Spleen (tissue), 7 donors: Measurements from ENCODE around the gene UPF2.

Source experiments
- POLR2A ChIP-seq, 3 donors: fragments of 450-650 bp; IDR thresholded peaks; one replicate each; pipeline ENCODE4 v1.5.1; 2017; ENCODE audit warnings: antibody characterized with exemption in 3 of 3, mild to moderate bottlenecking in 1 of 3
- POLR2AphosphoS5 ChIP-seq, 3 donors: sonication (generic); formaldehyde crosslinking; IDR thresholded peaks; one replicate each; pipeline ENCODE4 v1.5.1; 2017; ENCODE audit warnings: antibody characterized with exemption in 3 of 3
- TF ChIP-seq, protein P1 (sequence below), 11 experiments: fragments of 200-600 bp in 7 of 11; fragments of 450-650 bp in 4 of 11; sonication (generic) in 4 of 11; IDR thresholded peaks in 8 of 11; conservative IDR thresholded peaks in 3 of 11; 1 replicate in 7 of 11; 2 replicates in 4 of 11; pipeline versions ENCODE4 v1.4.0 to v1.8.0; 2016 to 2021; ENCODE audit warnings: antibody characterized with exemption in 11 of 11, inconsistent platforms in 4 of 11, mild to moderate bottlenecking in 1 of 11
- donor health status: DM: no; HTN: no; CAD: no; lungs with moderate emphysema.
- donor health status: DM: no; HTN: no; CAD: no.
- donor health status: DM: no; HTN: no; CAD: no.

DNA sequence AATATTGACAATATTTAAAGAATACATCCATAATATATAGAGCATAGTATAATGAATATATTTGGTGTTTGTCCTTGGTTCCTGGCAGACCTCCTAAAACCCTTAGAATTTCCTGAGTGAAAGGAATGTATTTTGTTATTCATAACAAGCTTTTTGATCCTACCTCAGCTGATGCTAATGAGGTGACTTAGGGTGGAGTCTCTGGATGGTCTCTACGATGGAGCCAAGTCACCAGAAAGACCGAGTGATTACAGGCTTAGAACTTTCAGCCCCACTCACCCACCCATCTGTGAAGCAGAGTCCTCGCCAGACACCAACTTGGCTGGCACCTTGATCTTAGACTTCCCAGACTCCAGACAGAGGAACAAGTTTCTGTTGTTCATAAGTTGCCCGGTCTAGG lies 35.9 kb downstream of the UPF2 start:
- TF ChIP-seq, protein P1, sequence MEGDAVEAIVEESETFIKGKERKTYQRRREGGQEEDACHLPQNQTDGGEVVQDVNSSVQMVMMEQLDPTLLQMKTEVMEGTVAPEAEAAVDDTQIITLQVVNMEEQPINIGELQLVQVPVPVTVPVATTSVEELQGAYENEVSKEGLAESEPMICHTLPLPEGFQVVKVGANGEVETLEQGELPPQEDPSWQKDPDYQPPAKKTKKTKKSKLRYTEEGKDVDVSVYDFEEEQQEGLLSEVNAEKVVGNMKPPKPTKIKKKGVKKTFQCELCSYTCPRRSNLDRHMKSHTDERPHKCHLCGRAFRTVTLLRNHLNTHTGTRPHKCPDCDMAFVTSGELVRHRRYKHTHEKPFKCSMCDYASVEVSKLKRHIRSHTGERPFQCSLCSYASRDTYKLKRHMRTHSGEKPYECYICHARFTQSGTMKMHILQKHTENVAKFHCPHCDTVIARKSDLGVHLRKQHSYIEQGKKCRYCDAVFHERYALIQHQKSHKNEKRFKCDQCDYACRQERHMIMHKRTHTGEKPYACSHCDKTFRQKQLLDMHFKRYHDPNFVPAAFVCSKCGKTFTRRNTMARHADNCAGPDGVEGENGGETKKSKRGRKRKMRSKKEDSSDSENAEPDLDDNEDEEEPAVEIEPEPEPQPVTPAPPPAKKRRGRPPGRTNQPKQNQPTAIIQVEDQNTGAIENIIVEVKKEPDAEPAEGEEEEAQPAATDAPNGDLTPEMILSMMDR (IDR thresholded peaks at IDR 0.05 in 8 of 11, conservative IDR thresholded peaks at IDR 0.05 in 3 of 11) = no peak
- no peak for TF ChIP-seq POLR2A (IDR thresholded peaks at IDR 0.05)
- no peak for TF ChIP-seq POLR2AphosphoS5 (IDR thresholded peaks at IDR 0.05)
